ENCODE data around the gene HELQ. TPM values are rescaled to one million over a fixed set of nuclear protein-coding genes. Genes with fewer than 3 reads are reported as not detected.

The HELQ gene
- total and polyA plus RNA-seq, 9 of the 15 experiments (the other 6 are each of a cell fraction or from before 2014, with no cell fraction given) = 3.5 to 15.2 (median 11.9) TPM

DNA sequence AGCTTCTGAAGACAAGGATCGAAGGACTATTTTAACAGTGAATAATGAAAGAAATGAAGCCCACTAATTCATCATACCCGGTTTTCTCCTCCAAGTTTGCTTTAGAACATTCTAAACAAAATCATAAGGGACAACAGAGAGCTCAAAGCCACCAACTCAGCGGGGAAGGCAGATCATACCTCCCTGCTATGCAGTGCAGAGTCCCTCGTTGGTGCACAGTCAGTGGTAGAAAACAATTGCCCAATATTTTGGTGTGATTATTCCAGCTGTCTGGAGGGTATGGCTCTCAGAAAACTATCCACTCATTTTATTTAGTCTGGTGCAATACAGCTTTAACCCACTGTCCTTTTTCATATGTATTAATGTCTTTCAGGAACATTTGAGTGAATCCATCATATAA lies 61.7 kb downstream of the HELQ start (continued):
- TF ChIP-seq SIN3A (IDR thresholded peaks at IDR 0.05; ENCODE audit: borderline replicate concordance in 2 of 2, control insufficient read depth in 1 of 2, low read depth in 2 of 2, low read length in 2 of 2) = no peak

DNA sequence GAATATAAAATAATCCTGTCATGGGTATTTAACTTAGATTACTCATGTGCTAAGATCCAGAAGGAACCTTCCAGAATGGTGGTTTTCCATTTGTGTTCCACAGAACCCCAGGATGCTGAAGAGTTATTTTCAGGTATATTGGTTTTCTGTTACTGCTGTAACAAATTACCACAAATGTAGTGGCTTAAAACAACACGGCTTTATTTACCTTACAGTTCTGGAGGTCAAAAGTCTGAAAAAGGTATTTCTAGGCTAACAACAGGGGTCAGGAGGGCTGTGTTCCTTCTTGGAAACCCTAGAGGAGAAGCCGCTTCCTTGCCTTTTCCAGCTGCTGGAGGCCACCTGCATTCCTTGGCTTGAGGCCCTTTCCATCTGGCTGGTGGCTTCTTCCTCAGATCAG lies 63.1 kb downstream of the HELQ start:
- no peak overlapping the region for H3K4me3 ChIP-seq
- no peaks in the 10 kb centered on the region for H3K36me3 ChIP-seq (ENCODE audit: control insufficient read depth, insufficient read depth, low read length)
- peak overlapping the region; percentile 16; the same call in 1 of the 2 replicates for H2AFZ ChIP-seq (ENCODE audit: low read depth, low read length)
- no peaks in the 10 kb centered on the region for H4K20me1 ChIP-seq (replicated peaks; ENCODE audit: control insufficient read depth, insufficient read depth, low read length)
- H3K9ac ChIP-seq (ENCODE audit: insufficient read depth in 1 of 2, low read depth in 2 of 2, low read length in 2 of 2) = no peak overlapping the region
- H3K4me2 ChIP-seq (ENCODE audit: insufficient read depth, low read length) = no peak overlapping the region
- 0 out of 5 replicates have a peak, but pooled peaks cover 0 to 10% of the 10 kb centered on the region in 2 experiments for H3K27me3 ChIP-seq (ENCODE audit: control insufficient read depth in 2 of 2, insufficient read depth in 2 of 2, low read length in 2 of 2)
- H3K79me2 ChIP-seq (ENCODE audit: control insufficient read depth, insufficient read depth, low read length) = no peaks in the 10 kb centered on the region
- no peak for ATAC-seq
- in situ Hi-C loops (cut with MboI) (no loop called here), intact Hi-C loops (cut with micrococcal nuclease) (no loop called here)
- H3K27ac ChIP-seq (ENCODE audit: extremely low read depth, low read depth, low read length) = no peak overlapping the region
- no peaks in the 10 kb centered on the region for H3K4me1 ChIP-seq (replicated peaks in 1 of 2; ENCODE audit: control insufficient read depth in 2 of 2, insufficient read depth in 2 of 2, low read length in 2 of 2)
- WGBS (ENCODE audit: insufficient coverage, low coverage, missing lambda C conversion rate) = 10% methylated on average over 2 of the region's 2 CpGs
- no peak for DNase-seq (ENCODE audit: extremely low read depth in 1 of 4, low spot score in 3 of 4)
- POLR2A ChIA-PET = no interaction called here
- FAIRE-seq = no peak
- no peaks in the 10 kb centered on the region for H3K9me1 ChIP-seq (ENCODE audit: control insufficient read depth, insufficient read depth, low read length)
- BruUV-seq (replicated peaks) = no TSS peak
- CTCF ChIA-PET (ENCODE audit: low intra/inter-chr PET ratio) = no interaction called here
- no peaks in the 10 kb centered on the region for H3K9me3 ChIP-seq (replicated peaks; ENCODE audit: control insufficient read depth, insufficient read depth, low read depth, low read length)
- TF ChIP-seq EGR1 (conservative IDR thresholded peaks at IDR 0.05) (no peak), NR2C1 (IDR thresholded peaks at IDR 0.05) (no peak), NR2C1 (tag; IDR thresholded peaks at IDR 0.05) (no peak), ZNF134 (CRISPR knock-in tag; conservative IDR thresholded peaks at IDR 0.05) (no peak), U2AF2 (optimal IDR thresholded peaks at IDR 0.05; ENCODE audit: low read depth, low read length) (no peak), EHMT2 (IDR thresholded peaks at IDR 0.05) (no peak), TFAM (CRISPR knock-in tag; conservative IDR thresholded peaks at IDR 0.05) (no peak), HNRNPK (IDR thresholded peaks at IDR 0.05; ENCODE audit: low read depth, low read length, poor library complexity, severe bottlenecking) (no peak), RBM34 (IDR thresholded peaks at IDR 0.05; ENCODE audit: borderline replicate concordance, insufficient read depth, low read length) (no peak), CC2D1A (IDR thresholded peaks at IDR 0.05) (no peak)
- TF ChIP-seq, protein P1, sequence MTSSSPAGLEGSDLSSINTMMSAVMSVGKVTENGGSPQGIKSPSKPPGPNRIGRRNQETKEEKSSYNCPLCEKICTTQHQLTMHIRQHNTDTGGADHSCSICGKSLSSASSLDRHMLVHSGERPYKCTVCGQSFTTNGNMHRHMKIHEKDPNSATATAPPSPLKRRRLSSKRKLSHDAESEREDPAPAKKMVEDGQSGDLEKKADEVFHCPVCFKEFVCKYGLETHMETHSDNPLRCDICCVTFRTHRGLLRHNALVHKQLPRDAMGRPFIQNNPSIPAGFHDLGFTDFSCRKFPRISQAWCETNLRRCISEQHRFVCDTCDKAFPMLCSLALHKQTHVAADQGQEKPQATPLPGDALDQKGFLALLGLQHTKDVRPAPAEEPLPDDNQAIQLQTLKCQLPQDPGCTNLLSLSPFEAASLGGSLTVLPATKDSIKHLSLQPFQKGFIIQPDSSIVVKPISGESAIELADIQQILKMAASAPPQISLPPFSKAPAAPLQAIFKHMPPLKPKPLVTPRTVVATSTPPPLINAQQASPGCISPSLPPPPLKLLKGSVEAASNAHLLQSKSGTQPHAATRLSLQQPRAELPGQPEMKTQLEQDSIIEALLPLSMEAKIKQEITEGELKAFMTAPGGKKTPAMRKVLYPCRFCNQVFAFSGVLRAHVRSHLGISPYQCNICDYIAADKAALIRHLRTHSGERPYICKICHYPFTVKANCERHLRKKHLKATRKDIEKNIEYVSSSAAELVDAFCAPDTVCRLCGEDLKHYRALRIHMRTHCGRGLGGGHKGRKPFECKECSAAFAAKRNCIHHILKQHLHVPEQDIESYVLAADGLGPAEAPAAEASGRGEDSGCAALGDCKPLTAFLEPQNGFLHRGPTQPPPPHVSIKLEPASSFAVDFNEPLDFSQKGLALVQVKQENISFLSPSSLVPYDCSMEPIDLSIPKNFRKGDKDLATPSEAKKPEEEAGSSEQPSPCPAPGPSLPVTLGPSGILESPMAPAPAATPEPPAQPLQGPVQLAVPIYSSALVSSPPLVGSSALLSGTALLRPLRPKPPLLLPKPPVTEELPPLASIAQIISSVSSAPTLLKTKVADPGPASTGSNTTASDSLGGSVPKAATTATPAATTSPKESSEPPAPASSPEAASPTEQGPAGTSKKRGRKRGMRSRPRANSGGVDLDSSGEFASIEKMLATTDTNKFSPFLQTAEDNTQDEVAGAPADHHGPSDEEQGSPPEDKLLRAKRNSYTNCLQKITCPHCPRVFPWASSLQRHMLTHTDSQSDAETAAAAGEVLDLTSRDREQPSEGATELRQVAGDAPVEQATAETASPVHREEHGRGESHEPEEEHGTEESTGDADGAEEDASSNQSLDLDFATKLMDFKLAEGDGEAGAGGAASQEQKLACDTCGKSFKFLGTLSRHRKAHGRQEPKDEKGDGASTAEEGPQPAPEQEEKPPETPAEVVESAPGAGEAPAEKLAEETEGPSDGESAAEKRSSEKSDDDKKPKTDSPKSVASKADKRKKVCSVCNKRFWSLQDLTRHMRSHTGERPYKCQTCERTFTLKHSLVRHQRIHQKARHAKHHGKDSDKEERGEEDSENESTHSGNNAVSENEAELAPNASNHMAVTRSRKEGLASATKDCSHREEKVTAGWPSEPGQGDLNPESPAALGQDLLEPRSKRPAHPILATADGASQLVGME (CRISPR knock-in tag; IDR thresholded peaks at IDR 0.05) = no peak
- TF ChIP-seq, protein P2, sequence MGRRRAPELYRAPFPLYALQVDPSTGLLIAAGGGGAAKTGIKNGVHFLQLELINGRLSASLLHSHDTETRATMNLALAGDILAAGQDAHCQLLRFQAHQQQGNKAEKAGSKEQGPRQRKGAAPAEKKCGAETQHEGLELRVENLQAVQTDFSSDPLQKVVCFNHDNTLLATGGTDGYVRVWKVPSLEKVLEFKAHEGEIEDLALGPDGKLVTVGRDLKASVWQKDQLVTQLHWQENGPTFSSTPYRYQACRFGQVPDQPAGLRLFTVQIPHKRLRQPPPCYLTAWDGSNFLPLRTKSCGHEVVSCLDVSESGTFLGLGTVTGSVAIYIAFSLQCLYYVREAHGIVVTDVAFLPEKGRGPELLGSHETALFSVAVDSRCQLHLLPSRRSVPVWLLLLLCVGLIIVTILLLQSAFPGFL (CRISPR knock-in tag; IDR thresholded peaks at IDR 0.05) = no peak
- TF ChIP-seq, protein P3, sequence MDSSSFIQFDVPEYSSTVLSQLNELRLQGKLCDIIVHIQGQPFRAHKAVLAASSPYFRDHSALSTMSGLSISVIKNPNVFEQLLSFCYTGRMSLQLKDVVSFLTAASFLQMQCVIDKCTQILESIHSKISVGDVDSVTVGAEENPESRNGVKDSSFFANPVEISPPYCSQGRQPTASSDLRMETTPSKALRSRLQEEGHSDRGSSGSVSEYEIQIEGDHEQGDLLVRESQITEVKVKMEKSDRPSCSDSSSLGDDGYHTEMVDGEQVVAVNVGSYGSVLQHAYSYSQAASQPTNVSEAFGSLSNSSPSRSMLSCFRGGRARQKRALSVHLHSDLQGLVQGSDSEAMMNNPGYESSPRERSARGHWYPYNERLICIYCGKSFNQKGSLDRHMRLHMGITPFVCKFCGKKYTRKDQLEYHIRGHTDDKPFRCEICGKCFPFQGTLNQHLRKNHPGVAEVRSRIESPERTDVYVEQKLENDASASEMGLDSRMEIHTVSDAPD (CRISPR knock-in tag; IDR thresholded peaks at IDR 0.05) = no peak

All from K562 (cell line).